Memory B cell (primary cell): ENCODE measurements around the gene F13B.
"Not testable (repeated sequence)": the region's sequence is repeated elsewhere in the genome, so short reads cannot be mapped to it uniquely, and the experiment has no call there.

Experiments
- ATAC-seq: fragments of 150-1000 bp; cut with Tn5 transposase; 2 replicates; pipeline ENCODE4 v1.10.0; 2021; ENCODE audit warnings: low read depth, mild to moderate bottlenecking, moderate library complexity
- DNase-seq, 2 donors: peaks; one replicate each; pipeline ENCODE4 v3.0.0; 2022; ENCODE audit warnings: low spot score in 2 of 2
- H3K27ac Mint-ChIP-seq: one replicate; pipeline ENCODE4 v1.8.0; 2022; ENCODE audit warnings: mild to moderate bottlenecking, moderate library complexity, mixed read lengths
- H3K27me3 Mint-ChIP-seq: one replicate; pipeline ENCODE4 v1.8.0; 2022; ENCODE audit warnings: mixed read lengths
- H3K36me3 Mint-ChIP-seq: one replicate; pipeline ENCODE4 v1.8.0; 2022; ENCODE audit warnings: mild to moderate bottlenecking, mixed read lengths
- H3K4me1 Mint-ChIP-seq: one replicate; pipeline ENCODE4 v1.8.0; 2022; ENCODE audit warnings: mixed read lengths
- H3K4me3 Mint-ChIP-seq: one replicate; pipeline ENCODE4 v1.8.0; 2022; ENCODE audit warnings: mild to moderate bottlenecking, moderate library complexity, mixed read lengths
- H3K9me3 Mint-ChIP-seq: one replicate; pipeline ENCODE4 v1.8.0; 2022; ENCODE audit warnings: mixed read lengths

Gene F13B

DNA sequence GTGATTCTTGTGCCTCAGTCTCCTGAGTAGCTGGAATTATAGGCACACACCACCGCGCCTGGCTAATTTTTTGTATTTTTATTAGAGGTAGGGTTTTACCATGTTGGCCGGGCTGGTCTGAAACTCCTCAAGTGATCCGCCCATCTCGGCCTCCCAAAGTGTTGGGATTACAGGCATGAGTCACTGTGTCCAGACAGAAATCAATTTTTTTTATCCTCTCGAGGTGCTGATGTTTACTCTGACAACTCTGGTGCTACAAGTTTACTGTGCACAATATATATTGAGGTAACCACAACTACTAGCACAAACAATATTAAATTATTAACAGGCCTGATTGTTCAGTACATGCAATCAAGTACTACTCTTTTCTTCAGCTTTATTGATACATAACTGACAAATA, 39.7 kb downstream of the F13B start:
- no peak for DNase-seq
- Mint-ChIP-seq H3K4me1 (no peaks in the 10 kb centered on the region), H3K9me3 (no peaks in the 10 kb centered on the region), H3K4me3 (no peak overlapping the region), H3K27ac (no peak overlapping the region), H3K27me3 (no peaks in the 10 kb centered on the region), H3K36me3 (no peaks in the 10 kb centered on the region)
- ATAC-seq, result no peak

DNA sequence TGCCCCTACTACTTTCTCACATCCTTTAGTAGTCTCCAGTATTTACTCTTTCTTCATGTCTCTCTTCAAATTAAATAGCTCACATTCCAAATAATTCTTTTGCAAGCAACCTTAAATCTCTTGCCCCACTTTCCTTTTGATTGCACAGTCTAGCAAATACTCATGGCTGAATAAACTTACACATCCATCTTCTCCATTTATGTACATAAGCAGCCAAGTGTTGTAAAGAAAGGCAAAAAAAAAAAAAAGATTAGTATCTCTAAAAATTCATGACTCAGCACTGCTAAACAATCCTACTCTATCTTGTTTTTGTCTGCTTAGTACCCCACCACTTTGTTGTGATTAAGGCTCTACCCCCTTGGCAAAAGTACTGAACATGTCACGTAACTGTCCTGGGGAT, 42.6 kb downstream of the F13B start:
- Mint-ChIP-seq H3K36me3 (no peaks in the 10 kb centered on the region), H3K9me3 (peaks cover 1% of the 10 kb centered on the region), H3K27me3 (peaks cover 2% of the 10 kb centered on the region), H3K4me1 (no peaks in the 10 kb centered on the region), H3K4me3 (no peak overlapping the region), H3K27ac (no peak overlapping the region)
- DNase-seq (no peak), ATAC-seq (no peak)

DNA sequence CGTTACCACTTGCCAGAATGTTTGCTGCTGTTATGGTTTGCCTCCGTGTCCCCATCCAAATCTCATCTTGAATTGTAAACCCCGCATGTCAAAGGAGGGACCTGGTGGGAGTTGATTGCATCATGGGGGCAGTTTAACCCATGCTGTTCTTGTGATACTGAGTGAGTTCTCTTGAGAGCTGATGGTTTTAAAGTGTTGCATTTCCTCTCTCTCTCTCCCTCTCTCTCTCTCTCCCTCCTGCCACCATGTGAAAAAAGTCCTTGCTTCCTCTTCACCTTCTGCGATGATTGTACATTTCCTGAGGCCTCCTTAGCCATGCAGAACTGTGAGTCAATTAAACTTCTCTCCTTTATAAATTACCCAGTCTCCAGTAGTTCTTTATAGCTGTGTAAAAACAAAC, 45.3 kb downstream of the F13B start:
- Mint-ChIP-seq H3K36me3 (no peaks in the 10 kb centered on the region), H3K27ac (no peak overlapping the region), H3K9me3 (peaks cover 1% of the 10 kb centered on the region), H3K4me1 (no peaks in the 10 kb centered on the region), H3K27me3 (peaks cover 2% of the 10 kb centered on the region), H3K4me3 (no peak overlapping the region)
- ATAC-seq, result no peak
- no peak for DNase-seq

DNA sequence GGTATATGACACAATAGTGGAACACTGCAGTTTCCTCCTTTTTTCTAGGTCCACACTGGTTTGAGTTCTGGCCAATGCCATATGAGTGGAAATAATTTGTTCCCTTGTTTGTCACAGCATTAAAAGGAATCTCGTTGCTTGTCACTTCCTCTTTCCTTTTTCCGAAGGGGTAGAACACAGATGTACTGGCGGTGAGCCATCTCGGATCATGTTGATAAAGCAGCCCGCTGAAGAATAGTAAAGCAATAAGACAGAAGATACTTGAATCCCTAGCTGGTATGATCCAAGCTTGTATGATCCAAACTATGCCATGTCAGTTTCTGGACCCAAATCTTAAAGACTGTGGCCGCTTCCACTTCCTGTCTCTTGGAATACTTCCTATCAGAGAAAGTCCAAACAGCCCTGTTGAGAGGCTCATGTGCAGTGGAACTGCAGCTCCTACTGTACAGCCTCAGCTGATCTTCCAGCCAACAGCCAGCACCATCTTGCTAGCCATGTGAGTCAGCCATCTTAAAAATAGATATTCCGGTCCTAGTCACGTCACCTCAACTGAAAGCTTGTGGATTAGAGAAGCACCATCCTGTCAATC, 49.4 kb downstream of the F13B start:
- no peak overlapping the region for H3K4me3 Mint-ChIP-seq
- peaks cover 2% of the 10 kb centered on the region for H3K27me3 Mint-ChIP-seq
- ATAC-seq, result no peak
- no peaks in the 10 kb centered on the region for H3K4me1 Mint-ChIP-seq
- no peak overlapping the region for H3K27ac Mint-ChIP-seq
- no peaks in the 10 kb centered on the region for H3K36me3 Mint-ChIP-seq
- H3K9me3 Mint-ChIP-seq, result peaks cover 1% of the 10 kb centered on the region
- no peak for DNase-seq

DNA sequence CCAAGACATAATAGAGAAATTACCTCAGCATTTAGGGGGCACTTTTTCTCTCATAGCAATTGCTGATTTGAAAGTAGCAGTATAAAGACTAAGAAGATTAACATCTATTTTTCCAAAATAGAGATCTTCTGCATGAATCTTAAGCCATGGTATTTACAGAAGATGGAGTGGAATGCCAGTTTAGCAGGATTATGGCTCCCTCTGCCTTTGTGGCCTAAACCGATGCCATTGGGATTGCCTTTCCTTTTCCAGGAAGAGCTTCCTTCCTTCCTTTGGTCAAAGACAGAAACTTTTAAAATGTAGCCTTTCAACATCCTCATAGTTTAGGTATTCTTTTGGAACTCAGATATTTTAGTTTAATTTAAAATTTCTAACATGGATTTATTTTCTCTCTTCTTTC, 50.3 kb downstream of the F13B start:
- ATAC-seq, result no peak
- peaks cover under 1% of the 10 kb centered on the region for H3K36me3 Mint-ChIP-seq
- no peak overlapping the region for H3K4me3 Mint-ChIP-seq
- H3K4me1 Mint-ChIP-seq, result no peaks in the 10 kb centered on the region
- H3K27me3 Mint-ChIP-seq, result peaks cover 2% of the 10 kb centered on the region
- H3K9me3 Mint-ChIP-seq, result peaks cover 2% of the 10 kb centered on the region
- DNase-seq, result no peak
- H3K27ac Mint-ChIP-seq, result no peak overlapping the region

DNA sequence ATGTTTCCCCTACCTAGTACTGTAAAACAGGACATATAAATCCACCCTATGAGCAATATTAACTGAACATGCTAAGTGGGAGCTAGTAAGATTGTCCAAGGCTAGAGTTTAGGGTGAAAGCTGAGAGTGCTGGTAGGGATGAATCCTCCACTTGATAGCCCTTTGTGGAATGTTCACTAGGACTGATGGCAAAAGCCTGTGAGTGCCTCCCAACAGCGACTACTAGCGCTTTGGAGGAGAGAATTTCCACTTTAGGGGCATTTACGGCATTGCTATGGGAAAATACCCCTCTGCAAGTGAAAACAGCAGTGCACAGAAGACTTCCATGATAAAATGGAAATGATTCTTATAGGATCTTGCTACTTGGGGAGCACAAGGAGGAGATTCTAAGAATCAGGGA, 53.8 kb downstream of the F13B start:
- H3K4me3 Mint-ChIP-seq, result no peak overlapping the region
- DNase-seq (no peak), ATAC-seq (no peak)
- H3K27me3 Mint-ChIP-seq, result peaks cover 1% of the 10 kb centered on the region
- H3K27ac Mint-ChIP-seq, result no peak overlapping the region
- peaks cover 4% of the 10 kb centered on the region for H3K36me3 Mint-ChIP-seq
- H3K9me3 Mint-ChIP-seq, result peaks cover 9% of the 10 kb centered on the region
- H3K4me1 Mint-ChIP-seq, result no peaks in the 10 kb centered on the region

DNA sequence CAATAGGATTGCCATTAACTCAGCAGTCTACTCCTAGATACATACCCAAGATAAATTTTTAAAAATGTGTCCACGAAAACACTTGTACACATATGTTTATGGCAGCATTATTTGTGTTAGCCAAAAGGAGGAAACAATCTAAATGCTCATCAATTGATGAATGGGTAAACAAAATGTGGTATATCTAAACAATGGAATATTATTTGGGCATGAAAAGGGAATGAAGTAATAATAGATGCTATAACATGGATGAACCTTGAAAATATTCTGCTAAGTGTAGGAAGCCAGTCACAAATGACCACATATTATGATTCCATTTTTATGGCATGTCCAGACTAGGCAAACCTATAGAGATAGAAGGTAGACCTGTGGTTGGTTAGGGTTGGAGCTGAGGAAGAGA, 55.4 kb downstream of the F13B start:
- H3K4me3 Mint-ChIP-seq, result no peak overlapping the region
- no peak for DNase-seq
- H3K36me3 Mint-ChIP-seq, result peaks cover 4% of the 10 kb centered on the region
- peaks cover 1% of the 10 kb centered on the region for H3K27me3 Mint-ChIP-seq
- H3K4me1 Mint-ChIP-seq, result no peaks in the 10 kb centered on the region
- peaks cover 9% of the 10 kb centered on the region for H3K9me3 Mint-ChIP-seq
- no peak for ATAC-seq
- no peak overlapping the region for H3K27ac Mint-ChIP-seq

DNA sequence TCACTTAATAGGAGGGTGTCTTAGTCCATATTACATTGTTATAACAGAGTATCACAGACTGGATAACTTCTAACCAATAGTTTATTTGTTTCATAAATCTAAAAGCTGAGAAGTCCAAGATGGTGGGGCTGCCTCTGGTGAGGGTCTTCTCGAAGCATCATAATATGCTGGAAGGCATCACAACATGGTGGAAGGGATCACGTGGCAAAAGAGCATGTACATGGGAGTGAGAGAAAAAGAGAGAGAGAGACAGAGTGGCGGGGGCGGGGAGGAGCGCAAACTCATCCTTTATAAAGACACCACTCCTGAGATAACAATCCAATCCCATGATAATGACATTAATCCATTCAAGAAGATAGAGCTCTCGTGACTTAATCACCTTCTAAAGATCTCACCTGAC, 58.2 kb downstream of the F13B start:
- no peak for DNase-seq
- peaks cover 4% of the 10 kb centered on the region for H3K36me3 Mint-ChIP-seq
- ATAC-seq, result no peak
- no peak overlapping the region for H3K4me3 Mint-ChIP-seq
- peaks cover 1% of the 10 kb centered on the region for H3K27me3 Mint-ChIP-seq
- peaks cover 9% of the 10 kb centered on the region for H3K9me3 Mint-ChIP-seq
- H3K4me1 Mint-ChIP-seq, result no peaks in the 10 kb centered on the region
- H3K27ac Mint-ChIP-seq, result no peak overlapping the region

DNA sequence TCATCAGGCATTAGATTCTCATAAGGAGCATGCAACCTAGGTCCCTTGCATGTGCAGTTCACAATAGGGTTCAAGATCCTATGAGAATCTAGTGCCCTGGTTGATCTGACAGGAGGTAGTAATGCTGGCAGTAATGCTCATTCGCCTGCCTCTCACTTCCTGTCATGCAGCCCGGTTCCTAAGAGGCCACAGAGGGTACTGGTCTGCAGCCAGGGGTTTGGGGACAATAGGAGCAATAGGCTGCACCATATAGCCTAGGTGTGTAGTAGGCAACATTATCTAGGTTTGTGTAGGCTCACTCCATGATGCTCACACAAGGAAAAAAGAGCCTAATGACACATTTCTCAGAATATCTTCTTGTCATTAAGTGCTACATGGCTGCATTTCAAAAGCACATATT, 63.9 kb downstream of the F13B start:
- no peak overlapping the region for H3K4me3 Mint-ChIP-seq
- H3K4me1 Mint-ChIP-seq, result no peaks in the 10 kb centered on the region
- H3K36me3 Mint-ChIP-seq, result no peaks in the 10 kb centered on the region
- no peaks in the 10 kb centered on the region for H3K9me3 Mint-ChIP-seq
- ATAC-seq (no peak), DNase-seq (no peak)
- H3K27me3 Mint-ChIP-seq, result peaks cover 4% of the 10 kb centered on the region
- no peak overlapping the region for H3K27ac Mint-ChIP-seq

DNA sequence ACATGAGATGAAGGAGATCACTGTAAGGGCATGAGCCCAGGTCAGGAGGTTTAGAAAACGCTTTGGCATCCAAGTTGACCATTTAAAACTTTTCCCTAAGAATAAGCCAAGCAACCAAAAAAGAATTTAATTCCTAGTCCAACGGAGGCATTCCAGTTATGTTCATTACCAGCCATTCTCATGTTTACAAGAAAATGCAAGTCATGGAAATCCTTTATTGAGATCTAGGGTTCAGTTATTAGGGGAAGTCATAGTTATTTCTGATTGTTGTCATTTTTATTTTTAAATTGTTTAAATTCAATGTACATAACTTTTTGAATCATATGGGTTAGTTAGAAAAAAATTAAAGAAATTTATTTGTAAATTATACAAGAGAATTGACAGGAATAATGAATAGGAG, 65.2 kb downstream of the F13B start:
- no peak overlapping the region for H3K4me3 Mint-ChIP-seq

DNA sequence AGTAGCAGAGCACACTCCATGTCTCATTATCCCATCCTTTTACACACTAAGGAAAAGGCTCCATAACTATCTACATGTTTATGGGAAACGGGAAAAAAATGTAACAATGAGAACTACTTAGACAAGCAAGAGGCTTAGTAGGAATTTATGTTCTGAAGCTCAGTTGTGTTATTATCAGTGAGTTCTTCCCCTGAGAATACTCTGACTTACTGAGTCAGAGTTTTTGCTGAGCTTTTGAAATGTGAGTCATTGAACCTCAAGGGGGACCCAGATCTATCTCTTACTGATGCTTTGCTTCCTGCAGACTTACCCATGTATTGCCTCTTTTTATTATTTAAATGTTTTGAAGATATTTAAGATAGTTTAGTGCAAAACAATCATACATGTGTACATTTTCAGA, 69.6 kb downstream of the F13B start:
- Mint-ChIP-seq H3K27ac (no peak overlapping the region), H3K4me1 (no peaks in the 10 kb centered on the region), H3K36me3 (no peaks in the 10 kb centered on the region), H3K27me3 (no peaks in the 10 kb centered on the region), H3K9me3 (no peaks in the 10 kb centered on the region), H3K4me3 (no peak overlapping the region)
- DNase-seq, result no peak
- ATAC-seq, result no peak

More for the DNA sequence above, 65.2 kb downstream of the F13B start:
- no peak for DNase-seq
- no peak for ATAC-seq
- Mint-ChIP-seq H3K27ac (no peak overlapping the region), H3K36me3 (no peaks in the 10 kb centered on the region), H3K27me3 (peaks cover 4% of the 10 kb centered on the region), H3K9me3 (no peaks in the 10 kb centered on the region), H3K4me1 (no peaks in the 10 kb centered on the region)

DNA sequence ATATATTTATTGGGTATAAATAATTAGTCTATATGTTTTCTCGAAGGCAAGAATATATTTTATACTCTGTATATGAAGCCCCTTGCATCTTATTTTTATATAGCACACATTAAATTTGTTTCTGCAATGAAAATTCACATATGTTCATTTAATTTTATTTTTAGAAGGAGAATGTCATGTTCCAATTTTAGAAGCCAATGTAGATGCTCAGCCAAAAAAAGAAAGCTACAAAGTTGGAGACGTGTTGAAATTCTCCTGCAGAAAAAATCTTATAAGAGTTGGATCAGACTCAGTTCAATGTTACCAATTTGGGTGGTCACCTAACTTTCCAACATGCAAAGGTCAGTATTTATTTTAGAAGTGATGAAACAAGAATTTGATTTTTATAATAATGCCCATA, 73.1 kb downstream of the F13B start:
- no peak for ATAC-seq
- no peak overlapping the region for H3K4me3 Mint-ChIP-seq
- no peak overlapping the region for H3K27ac Mint-ChIP-seq
- peaks cover 1% of the 10 kb centered on the region for H3K9me3 Mint-ChIP-seq
- no peaks in the 10 kb centered on the region for H3K4me1 Mint-ChIP-seq
- no peaks in the 10 kb centered on the region for H3K36me3 Mint-ChIP-seq
- no peak for DNase-seq
- H3K27me3 Mint-ChIP-seq, result no peaks in the 10 kb centered on the region

DNA sequence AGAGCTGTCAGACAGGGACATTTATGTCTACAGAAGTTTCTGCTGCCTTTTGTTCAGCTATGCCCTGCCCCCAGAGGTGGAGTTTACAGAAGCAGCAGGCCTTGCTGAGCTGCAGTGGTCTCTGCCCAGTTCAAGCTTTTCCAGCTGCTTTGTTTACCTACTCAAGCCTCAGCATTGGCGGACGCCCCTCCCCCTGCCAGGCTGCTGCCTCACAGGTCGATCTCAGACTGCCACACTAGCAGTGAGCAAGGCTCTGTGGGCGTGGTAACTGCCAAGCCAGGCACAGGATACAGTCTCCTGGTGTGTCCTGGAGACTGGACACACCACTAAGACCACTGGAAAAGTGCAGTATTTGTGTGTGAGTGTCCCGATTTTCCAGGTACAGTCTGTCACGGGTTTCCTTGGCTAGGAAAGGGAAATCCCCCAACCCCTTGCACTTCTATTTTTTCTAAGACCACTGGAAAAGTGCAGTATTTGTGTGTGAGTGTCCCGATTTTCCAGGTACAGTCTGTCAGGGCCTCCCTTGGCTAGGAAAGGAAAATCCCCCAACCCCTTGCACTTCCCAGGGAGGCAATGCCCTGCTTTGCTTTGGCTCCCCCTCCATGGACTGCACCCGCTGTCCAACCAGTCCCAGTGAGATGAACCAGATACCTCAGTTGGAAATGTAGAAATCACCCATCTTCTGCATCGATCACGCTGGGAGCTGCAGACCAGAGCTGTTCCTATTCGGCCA, 75.0 kb downstream of the F13B start:
- not testable (repeated sequence) for H3K4me3 Mint-ChIP-seq, H3K27me3 Mint-ChIP-seq, H3K36me3 Mint-ChIP-seq, H3K27ac Mint-ChIP-seq, ATAC-seq, DNase-seq, H3K9me3 Mint-ChIP-seq, H3K4me1 Mint-ChIP-seq
